Large intestine (tissue), 3 donors: Measurements from ENCODE around the gene NPL. TPM values are rescaled to one million over a fixed set of nuclear protein-coding genes. Genes with fewer than 3 reads are reported as not detected.

Experiments used
- DNase-seq, 2 donors: peaks; one replicate each; pipeline versions ENCODE4 v3.0.0 to v3.0.0-alpha.2; 2013
- H3K27ac ChIP-seq: one replicate; pipeline ENCODE4 v1.5.1; 2013; ENCODE audit warnings: low read length
- H3K27me3 ChIP-seq: 2 replicates; pipeline ENCODE4 v1.6.1; 2013; ENCODE audit warnings: low read length; ENCODE audit not compliant: control insufficient read depth, insufficient read depth
- H3K36me3 ChIP-seq: 2 replicates; pipeline ENCODE4 v1.6.1; 2013; ENCODE audit warnings: low read length; ENCODE audit not compliant: control insufficient read depth, insufficient read depth
- H3K4me1 ChIP-seq: one replicate; pipeline ENCODE4 v1.6.1; 2013; ENCODE audit warnings: low read length; ENCODE audit not compliant: control insufficient read depth, insufficient read depth
- H3K4me3 ChIP-seq: one replicate; pipeline ENCODE4 v1.5.1; 2013; ENCODE audit warnings: low read length
- H3K9me3 ChIP-seq: one replicate; pipeline ENCODE4 v1.6.1; 2013; ENCODE audit warnings: mild to moderate bottlenecking, low read depth, low read length, moderate library complexity; ENCODE audit not compliant: control insufficient read depth
- WGBS: methylation state at CpG from one replicate; pipeline ENCODE4 v1.1.5; 2013; ENCODE audit warnings: low lambda C conversion rate; ENCODE audit not compliant: insufficient coverage; 5-methylcytosine and 5-hydroxymethylcytosine counted together
- polyA plus RNA-seq: library from polyadenylated mRNA; unstranded; fragments of 120-200 nt; gene quantifications from one replicate; pipeline ENCODE4 v1.2.1, GENCODE V29; 2013

NPL gene
- polyA plus RNA-seq, 1 donor, result 28.0 TPM

DNA sequence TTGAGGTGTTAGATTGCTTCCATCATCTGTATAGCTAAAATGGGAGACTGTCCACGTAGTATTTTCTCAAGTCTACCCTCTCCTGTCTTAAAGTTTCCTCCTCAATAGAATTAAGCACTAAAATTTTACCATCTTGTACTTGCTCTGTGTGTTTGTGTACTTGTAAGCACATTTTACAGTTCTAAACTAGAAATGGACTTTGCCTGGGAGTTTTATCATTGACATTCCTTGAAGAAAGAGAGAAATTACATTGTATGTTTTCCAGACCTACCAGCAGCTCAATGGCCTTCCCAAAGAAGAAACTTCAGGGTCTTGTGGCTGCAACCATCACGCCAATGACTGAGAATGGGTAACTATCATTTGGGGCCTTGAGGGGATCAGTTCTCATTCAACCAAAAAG, 4.5 kb downstream of the NPL start:
- no peak overlapping the region for H3K4me3 ChIP-seq

GRCh38 chr1:182794676-182795201, 5.2 kb downstream of the NPL start:
- peak; percentile 51 to 66 for DNase-seq
- H3K27ac ChIP-seq, result peak overlapping the region; percentile 81
- no peak overlapping the region for H3K4me3 ChIP-seq
- peaks cover 4% of the 10 kb centered on the region for H3K36me3 ChIP-seq
- peaks cover 2% of the 10 kb centered on the region for H3K27me3 ChIP-seq
- no peaks in the 10 kb centered on the region for H3K9me3 ChIP-seq
- WGBS, result no CpG with 5 or more reads among the region's 3 CpGs
- H3K4me1 ChIP-seq, result peaks cover 18% of the 10 kb centered on the region

More for the DNA sequence above, 4.5 kb downstream of the NPL start:
- DNase-seq, result peak in 1 of 2 donors; percentile 64
- H3K9me3 ChIP-seq, result no peaks in the 10 kb centered on the region
- peak overlapping the region; percentile 81 for H3K27ac ChIP-seq
- peaks cover 5% of the 10 kb centered on the region for H3K27me3 ChIP-seq
- peaks cover 18% of the 10 kb centered on the region for H3K4me1 ChIP-seq
- WGBS, result no CpG with 5 or more reads among the region's 2 CpGs
- peaks cover 4% of the 10 kb centered on the region for H3K36me3 ChIP-seq

- Histone ChIP-seq H3K4me1 (peaks cover 18% of the 10 kb centered on the region), H3K27me3 (peaks cover 2% of the 10 kb centered on the region), H3K4me3 (no peak overlapping the region), H3K27ac (peak overlapping the region; percentile 81), H3K36me3 (peaks cover 4% of the 10 kb centered on the region), H3K9me3 (no peaks in the 10 kb centered on the region)
- 79% methylated on average over 6 of the region's 8 CpGs for WGBS
- peak; percentile 51 to 73 for DNase-seq
These were observed 6.1 kb downstream of the NPL start for GRCh38 chr1:182795563-182796228.

GRCh38 chr1:182802006-182802803, 12.6 kb downstream of the NPL start:
- H3K9me3 ChIP-seq, result no peaks in the 10 kb centered on the region
- no peak for DNase-seq
- H3K36me3 ChIP-seq, result peaks cover 9% of the 10 kb centered on the region
- H3K27me3 ChIP-seq, result no peaks in the 10 kb centered on the region
- no peaks in the 10 kb centered on the region for H3K4me1 ChIP-seq
- 100% methylated on average over 1 of the region's 4 CpGs for WGBS
- no peak overlapping the region for H3K4me3 ChIP-seq
- no peak overlapping the region for H3K27ac ChIP-seq

- H3K27me3 ChIP-seq, result no peaks in the 10 kb centered on the region
- no peaks in the 10 kb centered on the region for H3K4me1 ChIP-seq
- no peak overlapping the region for H3K27ac ChIP-seq
- no peaks in the 10 kb centered on the region for H3K9me3 ChIP-seq
- no CpG with 5 or more reads among the region's 1 CpG for WGBS
- H3K36me3 ChIP-seq, result peaks cover 8% of the 10 kb centered on the region
- no peak for DNase-seq
- no peak overlapping the region for H3K4me3 ChIP-seq
These were observed 14.3 kb downstream of the NPL start for GRCh38 chr1:182803846-182804245.

DNA sequence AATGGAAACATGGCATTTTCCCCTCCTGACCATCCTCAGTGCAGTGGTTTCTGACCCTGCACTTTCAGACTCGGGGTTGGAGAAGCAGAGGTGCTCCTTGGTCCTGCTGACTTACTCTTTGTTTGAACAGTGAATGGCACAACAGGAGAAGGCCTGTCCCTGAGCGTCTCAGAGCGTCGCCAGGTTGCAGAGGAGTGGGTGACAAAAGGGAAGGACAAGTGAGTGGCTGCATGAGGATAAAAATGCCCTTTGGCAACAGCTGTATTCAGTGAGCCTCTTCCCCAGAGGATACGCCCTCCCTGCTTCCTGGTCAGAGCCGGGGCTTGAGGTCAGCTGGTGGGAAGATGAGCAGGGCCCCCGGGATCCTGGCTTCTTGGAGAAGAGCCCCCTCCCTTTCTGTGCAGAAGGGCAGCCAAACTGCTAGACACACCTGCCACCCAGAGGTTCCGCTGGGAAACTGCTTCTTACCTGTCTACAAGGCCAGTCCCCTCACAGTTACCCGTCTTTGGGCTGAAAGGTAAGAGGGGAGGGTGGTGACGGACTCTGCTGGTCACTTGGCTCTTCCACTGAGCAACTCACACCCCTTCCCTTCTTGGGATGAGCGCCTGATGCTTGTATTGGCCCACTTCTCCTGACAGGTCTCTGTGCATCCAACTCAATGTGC, 16.6 kb downstream of the NPL start:
- Histone ChIP-seq H3K9me3 (no peaks in the 10 kb centered on the region), H3K36me3 (peaks cover 8% of the 10 kb centered on the region), H3K4me1 (no peaks in the 10 kb centered on the region), H3K27me3 (no peaks in the 10 kb centered on the region), H3K27ac (no peak overlapping the region), H3K4me3 (no peak overlapping the region)
- WGBS, result 0% methylated on average over 1 of the region's 11 CpGs
- DNase-seq, result no peak

- no peak overlapping the region for H3K27ac ChIP-seq
- H3K36me3 ChIP-seq, result peaks cover 12% of the 10 kb centered on the region
These were observed 18.3 kb downstream of the NPL start for GRCh38 chr1:182807907-182808306.

GRCh38 chr1:182809414-182809957, 19.9 kb downstream of the NPL start:
- H3K27ac ChIP-seq, result no peak overlapping the region
- no peaks in the 10 kb centered on the region for H3K27me3 ChIP-seq
- H3K9me3 ChIP-seq, result no peaks in the 10 kb centered on the region
- no peak overlapping the region for H3K4me3 ChIP-seq
- WGBS, result 52% methylated on average over 2 of the region's 3 CpGs
- DNase-seq, result no peak
- H3K36me3 ChIP-seq, result peaks cover 11% of the 10 kb centered on the region
- H3K4me1 ChIP-seq, result no peaks in the 10 kb centered on the region

More at GRCh38 chr1:182807907-182808306, 18.3 kb downstream of the NPL start:
- 100% methylated on average over 1 of the region's 3 CpGs for WGBS
- no peaks in the 10 kb centered on the region for H3K27me3 ChIP-seq
- no peaks in the 10 kb centered on the region for H3K9me3 ChIP-seq
- H3K4me3 ChIP-seq, result no peak overlapping the region
- no peak for DNase-seq
- H3K4me1 ChIP-seq, result no peaks in the 10 kb centered on the region

GRCh38 chr1:182811975-182812722, 22.6 kb downstream of the NPL start:
- Histone ChIP-seq H3K9me3 (no peaks in the 10 kb centered on the region), H3K36me3 (peaks cover 6% of the 10 kb centered on the region), H3K4me1 (no peaks in the 10 kb centered on the region), H3K27me3 (no peaks in the 10 kb centered on the region), H3K27ac (no peak overlapping the region), H3K4me3 (no peak overlapping the region)
- DNase-seq, result no peak
- WGBS, result 80% methylated on average over 1 of the region's 4 CpGs
